Chondrocyte (in vitro differentiated cells): Measurements from ENCODE around the gene ZNRF1. TPM values are rescaled to one million over a fixed set of nuclear protein-coding genes. Genes with fewer than 3 reads are reported as not detected.
"Not testable (repeated sequence)": the region's sequence is repeated elsewhere in the genome, so short reads cannot be mapped to it uniquely, and the experiment has no call there.

Experiments used
- DNase-seq: peaks from one replicate; pipeline ENCODE4 v3.0.0; 2021; ENCODE audit warnings: mixed read lengths, low spot score
- H3K27ac Mint-ChIP-seq: one replicate; pipeline ENCODE4 v1.8.0; 2021; ENCODE audit warnings: mild to moderate bottlenecking, moderate library complexity, mixed read lengths; ENCODE audit not compliant: unreplicated experiment
- H3K27me3 Mint-ChIP-seq: 2 replicates; pipeline ENCODE4 v1.8.0; 2021; ENCODE audit warnings: low read depth, mixed read lengths
- H3K36me3 Mint-ChIP-seq: 2 replicates; pipeline ENCODE4 v1.8.0; 2021; ENCODE audit warnings: low read depth, mixed read lengths
- H3K4me1 Mint-ChIP-seq: 2 replicates; pipeline ENCODE4 v1.8.0; 2021; ENCODE audit warnings: low read depth, mild to moderate bottlenecking, mixed read lengths
- H3K4me3 Mint-ChIP-seq: one replicate; pipeline ENCODE4 v1.8.0; 2021; ENCODE audit warnings: mild to moderate bottlenecking, moderate library complexity, mixed read lengths; ENCODE audit not compliant: unreplicated experiment
- H3K9me3 Mint-ChIP-seq: 2 replicates; pipeline ENCODE4 v1.8.0; 2021; ENCODE audit warnings: low read depth, mixed read lengths
- CTCF ChIP-seq: fragments of 200-600 bp; sonication (generic); IDR thresholded peaks from 2 replicates; pipeline ENCODE4 v1.5.0; 2021; ENCODE audit warnings: antibody characterized with exemption, mild to moderate bottlenecking, moderate library complexity
- total RNA-seq: library from RNA; stranded (reverse); gene quantifications from 3 replicates; pipeline ENCODE4 v1.2.1, GENCODE V29; 2021

The ZNRF1 gene
- total RNA-seq, 1 donor from 2014 or later: 22.7 TPM

- peak; percentile 4 for TF ChIP-seq CTCF
- peak; percentile 99 for DNase-seq
- Mint-ChIP-seq H3K27ac (peak within 1 kb of the TSS; percentile 80), H3K4me1 (peaks cover 15% of the 10 kb centered on the region), H3K27me3 (no peaks in the 10 kb centered on the region), H3K9me3 (no peaks in the 10 kb centered on the region), H3K36me3 (no peaks in the 10 kb centered on the region), H3K4me3 (peak within 1 kb of the TSS; percentile 84)
These were observed 14.1 kb upstream of the ZNRF1 start, which contains the start of gene WDR59 for GRCh38 chr16:74984529-74985296. Gene WDR59, minus strand, starts transcription at chr16:74985123. Its CDS starts 106 bp downstream, at chr16:74985017.

GRCh38 chr16:74987027-74987681 lies 11.7 kb upstream of the ZNRF1 start:
- H3K4me3 Mint-ChIP-seq: no peak overlapping the region
- no peaks in the 10 kb centered on the region for H3K27me3 Mint-ChIP-seq
- H3K9me3 Mint-ChIP-seq: no peaks in the 10 kb centered on the region
- no peak for DNase-seq
- no peak overlapping the region for H3K27ac Mint-ChIP-seq
- H3K4me1 Mint-ChIP-seq: peaks cover 15% of the 10 kb centered on the region
- no peak for TF ChIP-seq CTCF
- H3K36me3 Mint-ChIP-seq: no peaks in the 10 kb centered on the region

GRCh38 chr16:74989864-74990263 lies 9.0 kb upstream of the ZNRF1 start:
- H3K9me3 Mint-ChIP-seq, H3K4me3 Mint-ChIP-seq, H3K4me1 Mint-ChIP-seq, H3K36me3 Mint-ChIP-seq, DNase-seq, H3K27ac Mint-ChIP-seq, H3K27me3 Mint-ChIP-seq: not testable (repeated sequence)

- H3K4me3 Mint-ChIP-seq: no peak overlapping the region
These were observed 8.0 kb upstream of the ZNRF1 start for GRCh38 chr16:74990832-74991231.

GRCh38 chr16:74991268-74991592 lies 7.6 kb upstream of the ZNRF1 start:
- H3K27ac Mint-ChIP-seq: no peak overlapping the region

More at GRCh38 chr16:74990832-74991231, 8.0 kb upstream of the ZNRF1 start:
- no peak for DNase-seq
- Mint-ChIP-seq H3K4me1 (no peaks in the 10 kb centered on the region), H3K36me3 (no peaks in the 10 kb centered on the region), H3K9me3 (no peaks in the 10 kb centered on the region), H3K27ac (no peak overlapping the region), H3K27me3 (peaks cover 4% of the 10 kb centered on the region)
- no peak for TF ChIP-seq CTCF

More at GRCh38 chr16:74991268-74991592, 7.6 kb upstream of the ZNRF1 start:
- H3K4me3 Mint-ChIP-seq: no peak overlapping the region
- H3K36me3 Mint-ChIP-seq: no peaks in the 10 kb centered on the region
- peaks cover 4% of the 10 kb centered on the region for H3K27me3 Mint-ChIP-seq
- DNase-seq: no peak
- H3K9me3 Mint-ChIP-seq: no peaks in the 10 kb centered on the region
- TF ChIP-seq CTCF: no peak
- no peaks in the 10 kb centered on the region for H3K4me1 Mint-ChIP-seq
